SK-N-SH (cell line): ENCODE measurements around the gene SRSF7.

Experiments
- CTCF ChIP-seq: fragments of 200-600 bp; sonication (generic); IDR thresholded peaks from 2 replicates; pipeline ENCODE4 v1.6.1; 2017; ENCODE audit warnings: antibody characterized with exemption, mild to moderate bottlenecking, moderate library complexity
- EP300 ChIP-seq, 2 experiments: IDR thresholded peaks; 2 replicates each; pipeline versions ENCODE4 v1.4.0 to v1.6.1; 2012; ENCODE audit warnings: borderline replicate concordance in 1 of 2, low read depth in 1 of 2, low read length in 1 of 2
- FOXM1 ChIP-seq: IDR thresholded peaks from 2 replicates; pipeline ENCODE4 v1.4.0; 2012; ENCODE audit warnings: low read depth, mild to moderate bottlenecking
- GABPA ChIP-seq: IDR thresholded peaks from 2 replicates; pipeline ENCODE4 v1.4.0; 2012; ENCODE audit warnings: low read depth, mild to moderate bottlenecking
- JUND ChIP-seq: IDR thresholded peaks from 2 replicates; pipeline ENCODE4 v1.4.0; 2012
- MAX ChIP-seq: IDR thresholded peaks from 2 replicates; pipeline ENCODE4 v1.4.0; 2012; ENCODE audit warnings: low read depth
- POLR2AphosphoS5 ChIP-seq: IDR thresholded peaks from 2 replicates; pipeline ENCODE4 v1.6.1; 2012; ENCODE audit warnings: low read depth, low read length
- RAD21 ChIP-seq: IDR thresholded peaks from 2 replicates; pipeline ENCODE4 v1.6.1; 2012; ENCODE audit warnings: mild to moderate bottlenecking, low read length
- RXRA ChIP-seq: IDR thresholded peaks from 2 replicates; pipeline ENCODE4 v1.4.0; 2012; ENCODE audit warnings: low read depth, mild to moderate bottlenecking, borderline replicate concordance
- SIN3A ChIP-seq: IDR thresholded peaks from 2 replicates; pipeline ENCODE4 v1.6.1; 2012; ENCODE audit warnings: low read depth, mild to moderate bottlenecking, low read length, moderate library complexity, borderline replicate concordance
- YY1 ChIP-seq: IDR thresholded peaks from 2 replicates; pipeline ENCODE4 v1.4.0; 2012; ENCODE audit warnings: low read depth, mild to moderate bottlenecking
- TF ChIP-seq, protein P1 (sequence below): IDR thresholded peaks from 2 replicates; pipeline ENCODE4 v1.4.0; 2012; ENCODE audit warnings: low read depth, borderline replicate concordance

DNA sequence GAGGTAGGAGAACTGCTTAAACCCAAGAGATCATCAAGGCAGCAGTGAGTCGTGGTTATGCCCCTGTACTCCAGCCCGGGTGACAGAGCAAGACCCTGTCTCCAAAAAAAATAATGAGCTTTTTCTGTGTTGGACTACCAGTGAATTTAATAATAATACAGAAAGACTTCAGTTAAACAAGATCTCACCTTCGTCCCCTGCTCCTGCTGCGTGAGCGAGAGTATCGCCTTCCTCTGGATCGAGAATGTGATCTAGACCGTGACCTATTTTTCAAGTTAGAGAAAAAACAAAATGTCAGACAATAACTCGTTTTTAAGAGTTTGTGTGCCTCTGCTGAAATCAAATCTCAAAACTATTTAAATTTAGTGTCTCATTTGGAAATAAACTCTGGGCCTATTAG, 2.8 kb downstream of the SRSF7 start:
- TF ChIP-seq CTCF (no peak), FOXM1 (no peak), EP300 (IDR thresholded peaks at IDR 0.05; ENCODE audit: borderline replicate concordance in 1 of 2, low read depth in 1 of 2, low read length in 1 of 2) (no peak), RAD21 (no peak), YY1 (no peak), GABPA (no peak), POLR2AphosphoS5 (no peak), SIN3A (no peak), RXRA (no peak), MAX (no peak), JUND (no peak)
- TF ChIP-seq, protein P1, sequence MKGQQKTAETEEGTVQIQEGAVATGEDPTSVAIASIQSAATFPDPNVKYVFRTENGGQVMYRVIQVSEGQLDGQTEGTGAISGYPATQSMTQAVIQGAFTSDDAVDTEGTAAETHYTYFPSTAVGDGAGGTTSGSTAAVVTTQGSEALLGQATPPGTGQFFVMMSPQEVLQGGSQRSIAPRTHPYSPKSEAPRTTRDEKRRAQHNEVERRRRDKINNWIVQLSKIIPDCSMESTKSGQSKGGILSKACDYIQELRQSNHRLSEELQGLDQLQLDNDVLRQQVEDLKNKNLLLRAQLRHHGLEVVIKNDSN, result no peak
